GM12872 (cell line): ENCODE data around the gene LYVE1.

ENCODE experiments used
- CTCF ChIP-seq: IDR thresholded peaks from 3 replicates; pipeline ENCODE4 v1.5.1; 2011; ENCODE audit warnings: low read depth, mild to moderate bottlenecking, low read length, moderate library complexity; ENCODE audit not compliant: insufficient read depth

LYVE1 gene

GRCh38 chr11:10568486-10568941, at the start of gene LYVE1:
TSS of gene LYVE1 (minus strand) at chr11:10568665. CDS start at chr11:10568532, 133 bp downstream.
- no peak for TF ChIP-seq CTCF

- no peak for TF ChIP-seq CTCF
Measured at GRCh38 chr11:10617551-10617950, 49.1 kb upstream of the LYVE1 start.

GRCh38 chr11:10611979-10612862, 43.8 kb upstream of the LYVE1 start:
- no peak for TF ChIP-seq CTCF

- TF ChIP-seq CTCF = no peak
Measured at GRCh38 chr11:10609636-10610035, 41.2 kb upstream of the LYVE1 start.

GRCh38 chr11:10608584-10608983, 40.1 kb upstream of the LYVE1 start:
- TF ChIP-seq CTCF = no peak

GRCh38 chr11:10607462-10608132, 39.1 kb upstream of the LYVE1 start:
- no peak for TF ChIP-seq CTCF

- TF ChIP-seq CTCF = no peak
Measured at GRCh38 chr11:10606536-10607208, 38.2 kb upstream of the LYVE1 start.
